Caco-2 (cell line): Measurements from ENCODE around the gene SEMA6B. TPM values are rescaled to one million over a fixed set of nuclear protein-coding genes. Genes with fewer than 3 reads are reported as not detected.

Source experiments
- BruUV-seq: library from RNA; stranded (reverse); fragments of 400-500 nt; replicated peaks from 2 replicates; lab custom pipeline; 2021; lab: Mats Ljungman, UMichigan
- CTCF ChIA-PET: fragments of 300-600 bp; sonication (Branson Sonifier 250); formaldehyde crosslinking; loops from one replicate; lab custom pipeline; 2022; ENCODE audit warnings: antibody characterized with exemption; lab: Charles Lee
- POLR2A ChIA-PET: fragments of 300-600 bp; sonication (Branson Sonifier 250); formaldehyde crosslinking; loops from one replicate; lab custom pipeline; 2022; ENCODE audit warnings: antibody characterized with exemption; lab: Charles Lee
- DNase-seq, 2 experiments: peaks; one replicate each; pipeline versions ENCODE4 v3.0.0 to v3.0.0-alpha.2; 2020 to 2022
- H3K27me3 ChIP-seq: replicated peaks from 2 replicates; pipeline ENCODE4 v1.6.0; 2011; ENCODE audit warnings: low read length; ENCODE audit not compliant: control insufficient read depth, insufficient read depth
- H3K36me3 ChIP-seq: 2 replicates; pipeline ENCODE4 v1.5.1; 2011; ENCODE audit warnings: low read length; ENCODE audit not compliant: control insufficient read depth, insufficient read depth
- H3K4me1 ChIP-seq: fragments of 250-450 bp; sonication (Bioruptor Pico); 2 replicates; pipeline ENCODE4 v1.5.1; 2020; ENCODE audit warnings: mild to moderate bottlenecking
- H3K4me3 ChIP-seq: 2 replicates; pipeline ENCODE4 v1.5.1; 2011; ENCODE audit warnings: low read depth, mild to moderate bottlenecking, control low read depth, low read length
- H3K9me3 ChIP-seq: fragments of 250-450 bp; sonication (Bioruptor Pico); 2 replicates; pipeline ENCODE4 v1.5.1; 2020; ENCODE audit warnings: mild to moderate bottlenecking, moderate library complexity
- H3K27ac Mint-ChIP-seq: one replicate; pipeline ENCODE4 v1.8.0; 2022; ENCODE audit warnings: mixed read lengths; ENCODE audit not compliant: unreplicated experiment
- H3K27me3 Mint-ChIP-seq: one replicate; pipeline ENCODE4 v1.8.0; 2022; ENCODE audit warnings: mixed read lengths; ENCODE audit not compliant: insufficient read depth, unreplicated experiment
- H3K36me3 Mint-ChIP-seq: one replicate; pipeline ENCODE4 v1.8.0; 2022; ENCODE audit warnings: mild to moderate bottlenecking, mixed read lengths; ENCODE audit not compliant: insufficient read depth, unreplicated experiment
- H3K4me1 Mint-ChIP-seq: one replicate; pipeline ENCODE4 v1.8.0; 2022; ENCODE audit warnings: low read depth, mixed read lengths; ENCODE audit not compliant: unreplicated experiment
- H3K4me3 Mint-ChIP-seq: one replicate; pipeline ENCODE4 v1.8.0; 2022; ENCODE audit warnings: mild to moderate bottlenecking, moderate library complexity, mixed read lengths; ENCODE audit not compliant: unreplicated experiment
- H3K9me3 Mint-ChIP-seq: one replicate; pipeline ENCODE4 v1.8.0; 2022; ENCODE audit warnings: mixed read lengths; ENCODE audit not compliant: unreplicated experiment
- intact Hi-C: fragments of 100-400 bp; cut with micrococcal nuclease; formaldehyde crosslinking; loops from one replicate; pipeline ENCODE4 v1.10.0; 2022; ENCODE audit not compliant: unreplicated experiment
- total RNA-seq: library from RNA; stranded (reverse); gene quantifications from 2 replicates; pipeline ENCODE4 v1.2.3, GENCODE V29; 2022
- TF ChIP-seq, protein P1 (sequence below), 2 experiments: fragments of 200-600 bp in 1 of 2; IDR thresholded peaks; 1 replicate in 1 of 2; 2 replicates in 1 of 2; pipeline versions ENCODE4 v1.5.1 to v1.8.0; 2011 to 2022; ENCODE audit warnings: antibody characterized with exemption in 1 of 2, control low read depth in 1 of 2, inconsistent platforms in 1 of 2, low read depth in 1 of 2, low read length in 1 of 2, mild to moderate bottlenecking in 1 of 2, moderate library complexity in 1 of 2; ENCODE audit not compliant: insufficient read depth in 1 of 2, severe bottlenecking in 1 of 2, unreplicated experiment in 1 of 2

SEMA6B gene
- total RNA-seq, 1 experiment from 2014 or later = 0.39 TPM

DNA sequence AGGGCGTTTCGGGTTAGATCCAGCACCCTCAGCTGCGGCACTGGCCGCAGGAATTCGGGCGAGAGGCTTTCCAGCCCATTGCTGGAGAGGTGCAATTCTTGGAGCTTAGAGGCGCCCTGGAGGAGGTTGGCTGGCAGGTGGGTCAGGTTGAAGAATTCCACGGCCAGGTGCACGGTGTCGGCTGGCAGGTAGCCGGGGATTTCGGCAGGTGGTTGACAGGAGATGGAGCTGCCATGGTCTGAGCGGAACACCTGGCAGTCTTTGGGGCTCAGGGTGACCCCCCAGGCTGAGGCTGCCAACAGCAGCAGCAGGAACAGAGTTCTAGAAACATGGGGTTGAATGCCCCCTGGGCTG, 20.9 kb downstream of the SEMA6B start:
- no TSS peak for BruUV-seq

DNA sequence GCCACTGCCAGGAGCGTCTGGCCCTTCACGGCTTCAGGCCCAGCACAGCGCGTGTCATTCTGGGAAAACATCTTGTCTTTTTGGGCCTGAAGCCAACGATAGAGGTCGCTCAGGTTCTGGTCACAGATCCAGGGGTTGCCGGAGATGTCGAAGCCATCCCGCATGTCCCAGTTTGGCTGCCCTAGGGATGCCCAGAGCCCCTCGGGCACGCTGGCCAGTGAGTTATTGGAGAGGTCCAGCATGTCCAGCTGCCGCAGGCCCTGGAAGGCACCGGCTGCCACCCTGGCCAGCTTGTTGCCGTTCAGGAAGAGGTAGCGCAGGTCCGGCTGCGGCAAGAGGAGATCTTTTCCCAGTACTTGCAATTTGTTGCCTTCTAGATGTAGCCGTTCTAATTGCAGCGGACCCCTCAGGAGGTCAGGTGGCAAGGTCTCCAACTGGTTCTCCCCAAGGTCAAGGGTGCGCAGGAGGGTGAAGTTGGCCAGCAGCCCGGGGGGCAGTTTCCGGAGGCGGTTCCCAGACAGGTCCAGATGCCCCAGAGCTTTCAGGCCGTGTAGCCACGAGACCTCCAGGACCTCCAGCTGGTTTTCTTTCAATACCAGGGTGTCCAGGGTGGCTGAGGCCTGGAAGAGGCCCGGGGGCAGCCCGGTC, 21.4 kb downstream of the SEMA6B start:
- Histone ChIP-seq H3K9me3 (no peaks in the 10 kb centered on the region), H3K4me1 (peaks cover 10% of the 10 kb centered on the region), H3K27me3 (no peaks in the 10 kb centered on the region), H3K36me3 (no peaks in the 10 kb centered on the region), H3K4me3 (no peak overlapping the region)
- intact Hi-C loops = no loop called here
- H3K36me3 Mint-ChIP-seq = no peaks in the 10 kb centered on the region
- no peak for DNase-seq
- ChIA-PET CTCF (no interaction called here), POLR2A (no interaction called here)
- BruUV-seq = no TSS peak
- no peaks in the 10 kb centered on the region for H3K27me3 Mint-ChIP-seq
- H3K9me3 Mint-ChIP-seq = no peaks in the 10 kb centered on the region
- TF ChIP-seq, protein P1, sequence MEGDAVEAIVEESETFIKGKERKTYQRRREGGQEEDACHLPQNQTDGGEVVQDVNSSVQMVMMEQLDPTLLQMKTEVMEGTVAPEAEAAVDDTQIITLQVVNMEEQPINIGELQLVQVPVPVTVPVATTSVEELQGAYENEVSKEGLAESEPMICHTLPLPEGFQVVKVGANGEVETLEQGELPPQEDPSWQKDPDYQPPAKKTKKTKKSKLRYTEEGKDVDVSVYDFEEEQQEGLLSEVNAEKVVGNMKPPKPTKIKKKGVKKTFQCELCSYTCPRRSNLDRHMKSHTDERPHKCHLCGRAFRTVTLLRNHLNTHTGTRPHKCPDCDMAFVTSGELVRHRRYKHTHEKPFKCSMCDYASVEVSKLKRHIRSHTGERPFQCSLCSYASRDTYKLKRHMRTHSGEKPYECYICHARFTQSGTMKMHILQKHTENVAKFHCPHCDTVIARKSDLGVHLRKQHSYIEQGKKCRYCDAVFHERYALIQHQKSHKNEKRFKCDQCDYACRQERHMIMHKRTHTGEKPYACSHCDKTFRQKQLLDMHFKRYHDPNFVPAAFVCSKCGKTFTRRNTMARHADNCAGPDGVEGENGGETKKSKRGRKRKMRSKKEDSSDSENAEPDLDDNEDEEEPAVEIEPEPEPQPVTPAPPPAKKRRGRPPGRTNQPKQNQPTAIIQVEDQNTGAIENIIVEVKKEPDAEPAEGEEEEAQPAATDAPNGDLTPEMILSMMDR (IDR thresholded peaks at IDR 0.05; ENCODE audit: insufficient read depth in 1 of 2, low read depth in 1 of 2, low read length in 1 of 2, severe bottlenecking in 1 of 2, unreplicated experiment in 1 of 2) = no peak
- no peak overlapping the region for H3K27ac Mint-ChIP-seq
- H3K4me3 Mint-ChIP-seq = no peak overlapping the region
- no peaks in the 10 kb centered on the region for H3K4me1 Mint-ChIP-seq

More for the DNA sequence above, 20.9 kb downstream of the SEMA6B start:
- peaks cover 10% of the 10 kb centered on the region for H3K4me1 ChIP-seq
- H3K4me3 ChIP-seq = no peak overlapping the region
- no peaks in the 10 kb centered on the region for H3K36me3 Mint-ChIP-seq
- no peaks in the 10 kb centered on the region for H3K9me3 ChIP-seq
- no peak overlapping the region for H3K4me3 Mint-ChIP-seq
- intact Hi-C loops = no loop called here
- no peaks in the 10 kb centered on the region for H3K36me3 ChIP-seq
- POLR2A ChIA-PET = no interaction called here
- H3K27ac Mint-ChIP-seq = no peak overlapping the region
- TF ChIP-seq, protein P1 (IDR thresholded peaks at IDR 0.05; ENCODE audit: insufficient read depth in 1 of 2, low read depth in 1 of 2, low read length in 1 of 2, severe bottlenecking in 1 of 2, unreplicated experiment in 1 of 2) = no peak
- DNase-seq = no peak
- no peaks in the 10 kb centered on the region for H3K4me1 Mint-ChIP-seq
- no peaks in the 10 kb centered on the region for H3K27me3 ChIP-seq
- H3K27me3 Mint-ChIP-seq = no peaks in the 10 kb centered on the region
- CTCF ChIA-PET = no interaction called here
- no peaks in the 10 kb centered on the region for H3K9me3 Mint-ChIP-seq

DNA sequence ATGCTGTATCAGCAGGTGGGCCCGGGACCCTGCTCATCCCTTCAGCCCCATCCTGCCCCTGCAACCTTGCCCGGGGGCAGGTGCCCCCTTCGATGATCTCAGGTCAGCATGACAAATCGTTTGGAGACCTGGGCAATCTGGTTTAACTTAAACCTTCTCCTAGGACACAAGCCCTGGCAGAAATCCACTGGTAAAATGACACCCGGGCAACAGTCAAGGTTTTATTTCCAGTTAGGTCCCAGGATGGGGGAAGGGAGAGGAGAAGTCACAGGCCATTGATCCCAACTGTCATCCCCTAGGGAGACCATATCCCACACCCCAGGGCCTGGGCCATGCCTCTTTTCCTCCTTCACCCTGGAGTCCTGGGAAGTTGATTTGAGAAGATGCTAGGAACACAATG, 22.7 kb downstream of the SEMA6B start:
- ChIA-PET CTCF (no interaction called here), POLR2A (no interaction called here)
- no TSS peak for BruUV-seq
- no peaks in the 10 kb centered on the region for H3K27me3 Mint-ChIP-seq
- TF ChIP-seq, protein P1 (IDR thresholded peaks at IDR 0.05; ENCODE audit: insufficient read depth in 1 of 2, low read depth in 1 of 2, low read length in 1 of 2, severe bottlenecking in 1 of 2, unreplicated experiment in 1 of 2) = no peak
- no peak for DNase-seq
- H3K9me3 ChIP-seq = no peaks in the 10 kb centered on the region
- H3K4me3 ChIP-seq = no peak overlapping the region
- peaks cover 10% of the 10 kb centered on the region for H3K4me1 ChIP-seq
- H3K36me3 ChIP-seq = no peaks in the 10 kb centered on the region
- no peaks in the 10 kb centered on the region for H3K36me3 Mint-ChIP-seq
- H3K4me3 Mint-ChIP-seq = no peak overlapping the region
- H3K27ac Mint-ChIP-seq = no peak overlapping the region
- no peaks in the 10 kb centered on the region for H3K27me3 ChIP-seq
- no peaks in the 10 kb centered on the region for H3K9me3 Mint-ChIP-seq
- intact Hi-C loops = no loop called here
- no peaks in the 10 kb centered on the region for H3K4me1 Mint-ChIP-seq
